ENCODE results near the gene IL15.

The IL15 gene

GRCh38 chr4:141636082-141636770 is at the start of gene IL15:
Gene IL15, plus strand, starts transcription at chr4:141636583. Its CDS starts 82,882 bp downstream, at chr4:141719465.
- H3K4me3 ChIP-seq (ENCODE audit: low read length, poor library complexity, severe bottlenecking), result peak within 1 kb of the TSS; percentile 94
- H3K4me1 ChIP-seq (ENCODE audit: insufficient read depth, low read length, poor library complexity, severe bottlenecking), result peaks cover 38% of the 10 kb centered on the region
- no peak for TF ChIP-seq CTCF (conservative IDR thresholded peaks at IDR 0.05; ENCODE audit: low read length)
- no peak for TF ChIP-seq EZH2phosphoT487 (IDR thresholded peaks at IDR 0.05; ENCODE audit: borderline replicate concordance)
- peak within 1 kb of the TSS; percentile 97 for H2AFZ ChIP-seq (ENCODE audit: low read length)
- no peaks in the 10 kb centered on the region for H3K36me3 ChIP-seq (ENCODE audit: insufficient read depth, low read length)
- H3K9ac ChIP-seq (ENCODE audit: low read depth, low read length, poor library complexity, severe bottlenecking), result peak within 1 kb of the TSS; percentile 89
- H3K27me3 ChIP-seq (ENCODE audit: insufficient read depth, low read length, poor library complexity, severe bottlenecking), result no peaks in the 10 kb centered on the region
- H3F3A ChIP-seq (ENCODE audit: low read depth), result no peaks in the 10 kb centered on the region
- no peaks in the 10 kb centered on the region for H3K9me3 ChIP-seq (ENCODE audit: insufficient read depth, low read depth, low read length)
- H3K79me2 ChIP-seq (ENCODE audit: insufficient read depth, low read length), result no peaks in the 10 kb centered on the region
- H3K9me2 ChIP-seq (replicated peaks; ENCODE audit: low read depth, low read length), result no peaks in the 10 kb centered on the region
- peak within 1 kb of the TSS; percentile 85 for H3K4me2 ChIP-seq (ENCODE audit: low read depth, low read length, poor library complexity, severe bottlenecking)
- no peaks in the 10 kb centered on the region for H4K20me1 ChIP-seq (ENCODE audit: insufficient read depth, low read length, poor library complexity, severe bottlenecking)

- Histone ChIP-seq H3K36me3 (ENCODE audit: insufficient read depth, low read length) (no peaks in the 10 kb centered on the region), H2AFZ (ENCODE audit: low read length) (no peak overlapping the region), H3K79me2 (ENCODE audit: insufficient read depth, low read length) (no peaks in the 10 kb centered on the region), H3F3A (ENCODE audit: low read depth) (no peaks in the 10 kb centered on the region), H3K4me1 (ENCODE audit: insufficient read depth, low read length, poor library complexity, severe bottlenecking) (no peaks in the 10 kb centered on the region), H3K27me3 (ENCODE audit: insufficient read depth, low read length, poor library complexity, severe bottlenecking) (no peaks in the 10 kb centered on the region), H3K4me3 (ENCODE audit: low read length, poor library complexity, severe bottlenecking) (no peak overlapping the region), H4K20me1 (ENCODE audit: insufficient read depth, low read length, poor library complexity, severe bottlenecking) (no peaks in the 10 kb centered on the region), H3K9me3 (ENCODE audit: insufficient read depth, low read depth, low read length) (peaks cover 3% of the 10 kb centered on the region; the same call in 1 of the 2 replicates), H3K9me2 (replicated peaks; ENCODE audit: low read depth, low read length) (no peaks in the 10 kb centered on the region), H3K4me2 (ENCODE audit: low read depth, low read length, poor library complexity, severe bottlenecking) (no peak overlapping the region), H3K9ac (ENCODE audit: low read depth, low read length, poor library complexity, severe bottlenecking) (no peak overlapping the region)
- TF ChIP-seq CTCF (conservative IDR thresholded peaks at IDR 0.05; ENCODE audit: low read length) (no peak), EZH2phosphoT487 (IDR thresholded peaks at IDR 0.05; ENCODE audit: borderline replicate concordance) (no peak)
Measured at GRCh38 chr4:141587897-141588296, 48.5 kb upstream of the IL15 start.

DNA sequence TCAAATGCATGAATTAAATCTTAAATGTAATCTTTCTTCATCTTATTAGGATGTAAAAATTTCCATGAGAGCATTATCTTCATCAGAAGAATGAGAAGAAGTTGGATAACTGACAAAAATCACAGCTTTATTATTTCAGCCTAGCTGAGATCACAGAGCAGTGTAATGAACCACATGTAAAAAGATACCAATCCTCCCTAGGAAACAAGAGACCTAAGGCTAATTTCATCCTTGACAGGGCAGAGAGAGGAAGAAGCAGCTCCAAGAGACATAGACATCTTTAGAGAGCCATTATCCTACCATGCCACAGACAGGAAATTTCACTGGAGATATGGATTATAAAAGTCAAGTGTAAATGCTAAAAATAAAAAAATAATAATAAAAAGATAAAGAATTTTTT is 40.9 kb upstream of the IL15 start:
- Histone ChIP-seq H3K79me2 (ENCODE audit: insufficient read depth, low read length) (no peaks in the 10 kb centered on the region), H3K4me3 (ENCODE audit: low read length, poor library complexity, severe bottlenecking) (no peak overlapping the region), H3F3A (ENCODE audit: low read depth) (no peaks in the 10 kb centered on the region), H3K4me2 (ENCODE audit: low read depth, low read length, poor library complexity, severe bottlenecking) (no peak overlapping the region), H3K9me2 (replicated peaks; ENCODE audit: low read depth, low read length) (no peaks in the 10 kb centered on the region), H3K27me3 (ENCODE audit: insufficient read depth, low read length, poor library complexity, severe bottlenecking) (no peaks in the 10 kb centered on the region), H3K36me3 (ENCODE audit: insufficient read depth, low read length) (no peaks in the 10 kb centered on the region), H2AFZ (ENCODE audit: low read length) (no peak overlapping the region), H3K9me3 (ENCODE audit: insufficient read depth, low read depth, low read length) (no peaks in the 10 kb centered on the region; the same call in 1 of the 2 replicates), H3K4me1 (ENCODE audit: insufficient read depth, low read length, poor library complexity, severe bottlenecking) (peaks cover 3% of the 10 kb centered on the region), H3K9ac (ENCODE audit: low read depth, low read length, poor library complexity, severe bottlenecking) (no peak overlapping the region), H4K20me1 (ENCODE audit: insufficient read depth, low read length, poor library complexity, severe bottlenecking) (no peaks in the 10 kb centered on the region)
- TF ChIP-seq CTCF (conservative IDR thresholded peaks at IDR 0.05; ENCODE audit: low read length) (no peak), EZH2phosphoT487 (IDR thresholded peaks at IDR 0.05; ENCODE audit: borderline replicate concordance) (no peak)

All from Loucy (cell line).